Measurements from ENCODE around the gene GABRG3. TPM values are rescaled to one million over a fixed set of nuclear protein-coding genes. Genes with fewer than 3 reads are reported as not detected.

GABRG3 gene
- polyA plus RNA-seq, 3 donors: 0.92 to 2.1 (median 1.2) TPM

Other genes with a start within 250 kb of the GABRG3 start
- 1 to 10 TPM; 5.7 to 7.8 (median 7.0) TPM for gene GABRB3, start 198.1 kb upstream of the GABRG3 start, polyA plus RNA-seq (ENCODE audit: insufficient read length in 3 of 3)
- gene GABRA5, start 104.1 kb upstream of the GABRG3 start, polyA plus RNA-seq (ENCODE audit: insufficient read length in 3 of 3): under 1 TPM; 0.17 to 0.50 (median 0.30) TPM

Measured in renal cortex interstitium (tissue), 3 donors.